NCI-H2107 (cell line): ENCODE measurements around the gene LBH.
A peak's percentile ranks its signal among the peaks of the same experiment; 100 is the strongest.

Source experiments
- DNase-seq: peaks from one replicate; lab custom pipeline; 2025; lab: John Stamatoyannopoulos, UW

Gene LBH

GRCh38 chr2:30231212-30231995, at the start of gene LBH:
Gene LBH (plus strand): TSS chr2:30231534. CDS start chr2:30231739, 205 bp downstream.
- DNase-seq = peak; percentile 66

- DNase-seq = no peak
Measured at GRCh38 chr2:30184035-30184434, 47.3 kb upstream of the LBH start.

- no peak for DNase-seq
Measured at GRCh38 chr2:30185178-30185577, 46.2 kb upstream of the LBH start.

DNA sequence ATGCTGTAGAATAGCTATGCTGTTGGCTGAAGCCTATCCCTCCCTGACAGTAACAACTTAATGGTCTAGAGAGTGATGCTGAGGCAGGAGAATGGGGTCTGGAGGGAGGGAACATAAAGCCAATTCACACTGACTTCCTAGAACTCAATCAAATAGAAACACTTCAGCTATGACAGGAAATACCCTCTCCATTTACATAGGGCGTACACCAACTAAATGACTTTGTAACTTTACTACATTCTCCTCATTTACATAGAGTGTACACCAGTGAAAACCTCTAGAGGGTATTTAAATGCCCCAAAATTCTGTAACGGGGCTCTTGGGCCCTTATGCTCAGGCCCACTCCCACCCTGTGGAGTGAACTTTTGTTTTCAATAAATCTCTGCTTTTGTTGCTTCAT, 43.0 kb upstream of the LBH start:
- no peak for DNase-seq

- no peak for DNase-seq
Measured at GRCh38 chr2:30190637-30191036, 40.7 kb upstream of the LBH start.

- DNase-seq = no peak
Measured at GRCh38 chr2:30191107-30191506, 40.2 kb upstream of the LBH start.

GRCh38 chr2:30191819-30192271, 39.5 kb upstream of the LBH start:
- DNase-seq = no peak

DNA sequence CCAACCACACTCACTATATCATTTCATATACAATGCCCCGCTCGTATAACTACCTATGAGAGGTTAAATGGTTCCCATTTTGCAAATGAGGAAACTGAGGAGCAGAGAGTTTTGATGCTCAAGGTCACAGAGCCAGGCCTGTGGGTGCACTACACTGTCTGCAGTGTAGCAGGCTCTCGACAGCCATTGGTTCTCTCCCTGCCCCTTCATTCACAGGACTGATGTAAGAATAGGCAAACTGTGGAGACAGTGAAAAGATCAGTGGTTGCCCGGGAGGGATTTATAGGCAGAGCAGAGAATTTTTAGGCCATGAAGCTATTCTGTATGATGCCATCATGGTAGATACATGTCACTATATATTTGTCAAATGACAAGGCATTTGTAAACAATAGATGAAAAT, 39.0 kb upstream of the LBH start:
- DNase-seq = no peak

DNA sequence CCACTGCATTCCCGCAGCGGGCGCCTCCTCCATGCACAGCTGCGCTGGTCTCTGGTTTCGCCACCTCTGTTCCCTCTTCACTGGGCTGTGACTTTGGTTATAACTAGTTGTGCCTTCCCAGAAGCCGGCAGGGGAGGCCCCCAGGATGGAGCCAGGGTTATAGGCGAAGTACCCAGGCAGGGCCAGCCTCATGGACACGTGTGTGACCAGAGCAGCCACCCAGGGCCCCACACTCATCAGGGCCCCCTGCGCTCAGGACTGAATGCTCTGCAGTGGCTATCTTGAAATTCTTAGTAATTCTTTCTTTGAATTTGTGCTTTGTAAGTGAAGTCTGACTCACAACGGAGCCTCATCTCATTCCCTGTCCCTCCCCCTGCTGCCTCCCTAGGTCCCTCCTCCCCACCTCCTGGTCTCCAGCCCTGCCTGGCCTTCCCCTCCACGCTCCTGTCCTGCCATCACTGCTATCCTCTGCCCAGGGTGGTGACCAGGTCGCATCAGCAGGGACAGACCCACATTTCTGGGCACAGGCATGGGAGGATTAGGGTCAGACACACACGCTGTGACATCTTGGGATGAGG, 38.1 kb upstream of the LBH start:
- no peak for DNase-seq

DNA sequence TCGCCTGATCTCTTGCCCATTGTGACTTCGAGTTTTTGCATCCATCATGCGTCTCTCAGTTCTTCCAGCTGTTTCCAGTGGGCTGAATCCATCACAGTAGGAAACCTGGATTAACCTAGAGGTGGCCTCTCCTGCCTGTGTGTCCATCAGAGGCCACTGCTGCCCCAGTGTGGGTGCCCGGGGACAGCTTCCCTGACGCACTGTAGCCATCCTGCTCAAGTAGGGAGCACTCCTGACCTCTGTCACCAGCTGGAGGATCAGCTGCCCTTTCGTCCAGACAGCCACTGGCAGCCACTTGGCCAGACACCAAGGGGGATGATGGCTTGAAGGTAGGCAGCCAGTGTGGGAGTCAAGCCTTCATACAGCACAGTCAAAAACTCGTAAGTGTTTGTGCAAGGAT, 36.9 kb upstream of the LBH start:
- DNase-seq = no peak

GRCh38 chr2:30195016-30195415, 36.3 kb upstream of the LBH start:
- no peak for DNase-seq

- no peak for DNase-seq
Measured at GRCh38 chr2:30197570-30198192, 33.7 kb upstream of the LBH start.

DNA sequence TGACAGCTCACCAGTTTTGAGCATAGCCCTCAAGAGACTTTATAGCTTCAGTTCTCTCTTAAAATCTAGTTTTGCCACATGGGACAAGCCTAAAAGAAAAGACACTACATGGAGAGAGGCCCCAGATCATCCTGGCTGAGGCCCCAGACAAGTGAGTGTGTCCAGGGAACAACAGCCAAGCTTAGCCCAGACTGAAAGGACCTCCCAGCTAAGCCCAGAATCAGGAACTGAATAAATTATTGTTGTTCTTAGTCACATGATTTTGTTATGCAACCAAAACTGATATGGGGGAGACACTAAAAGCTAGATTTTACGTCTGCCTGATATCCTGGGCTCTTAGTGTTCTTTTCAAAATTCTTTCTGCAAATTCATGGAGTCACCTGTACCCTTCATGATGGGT, 29.3 kb upstream of the LBH start:
- no peak for DNase-seq

- no peak for DNase-seq
Measured at GRCh38 chr2:30203156-30203555, 28.2 kb upstream of the LBH start.

GRCh38 chr2:30204281-30204680, 27.1 kb upstream of the LBH start:
- no peak for DNase-seq

GRCh38 chr2:30205456-30205855, 25.9 kb upstream of the LBH start:
- DNase-seq = no peak

GRCh38 chr2:30206461-30207430, 24.6 kb upstream of the LBH start:
- DNase-seq = no peak

- peak; percentile 60 for DNase-seq
Measured at GRCh38 chr2:30208453-30208852, 22.9 kb upstream of the LBH start.

DNA sequence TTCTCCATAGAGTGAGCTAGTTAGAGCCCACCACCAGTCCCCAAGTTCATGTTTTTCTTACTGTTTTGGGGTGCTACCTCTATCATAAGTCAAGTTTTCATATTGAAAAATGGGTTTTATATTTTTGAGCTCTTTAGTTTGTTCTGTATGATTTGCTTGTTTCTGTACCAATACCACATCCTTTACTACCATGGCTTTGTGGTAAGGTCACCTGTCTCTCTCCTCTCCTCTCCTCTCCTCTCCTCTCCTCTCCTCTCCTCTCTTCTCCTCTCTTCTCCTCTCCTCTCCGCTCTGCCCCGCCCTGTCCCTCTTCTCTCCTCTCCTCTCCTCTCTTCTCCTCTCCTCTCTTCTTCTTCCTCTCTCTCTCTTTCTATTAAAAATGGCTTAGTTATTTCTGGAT, 22.1 kb upstream of the LBH start:
- DNase-seq = no peak

DNA sequence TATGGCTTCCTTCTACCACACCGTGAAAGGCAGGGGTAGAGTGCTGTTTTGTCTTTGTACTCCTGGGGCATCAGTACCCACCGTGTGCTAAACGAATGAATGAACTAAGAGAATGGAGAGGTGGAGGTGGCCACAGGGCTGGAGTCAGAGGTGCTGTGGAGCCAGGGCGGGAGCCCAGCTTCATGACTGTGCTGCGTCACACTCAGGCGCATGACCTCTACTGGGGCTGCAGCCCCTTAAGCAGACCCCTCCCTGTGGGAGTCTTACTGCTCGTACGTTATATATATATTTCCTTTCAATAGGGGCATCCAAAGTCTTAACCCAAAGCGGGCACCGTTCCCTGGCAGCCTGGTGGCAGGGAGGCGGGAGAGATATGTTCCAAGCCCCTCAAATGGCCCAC, 18.0 kb upstream of the LBH start:
- no peak for DNase-seq

- DNase-seq = no peak
Measured at GRCh38 chr2:30213907-30214463, 17.3 kb upstream of the LBH start.

DNA sequence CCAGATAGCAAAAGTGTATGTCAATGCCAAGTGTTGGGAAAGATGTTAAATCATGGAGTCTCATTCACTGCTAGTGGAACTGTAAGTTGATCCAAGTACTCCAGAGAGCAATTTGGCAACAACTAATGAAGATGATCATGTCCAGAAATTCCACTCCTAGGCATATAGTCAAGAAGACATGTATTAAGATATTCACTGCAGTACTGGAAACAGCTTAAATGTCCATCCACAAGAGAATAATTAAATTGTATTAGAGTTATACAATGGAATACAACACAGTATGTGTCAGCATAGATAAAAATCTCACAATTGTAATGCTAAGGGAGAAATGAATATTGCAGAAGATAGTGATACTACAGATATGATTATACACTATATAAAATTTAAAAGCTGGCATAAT, 15.2 kb upstream of the LBH start:
- DNase-seq = no peak
